ENCODE data around the gene CCDC88C. TPM values are rescaled to one million over a fixed set of nuclear protein-coding genes. Genes with fewer than 3 reads are reported as not detected.

CCDC88C gene
- total RNA-seq, 1 donor, result under 0.01 TPM

GRCh38 chr14:91374879-91375702, 42.5 kb downstream of the CCDC88C start:
- DNase-seq (ENCODE audit: low read depth), result no peak
- no peak overlapping the region for H3K4me3 ChIP-seq (ENCODE audit: low read depth, low read length)
- no peak for TF ChIP-seq CTCF (IDR thresholded peaks at IDR 0.05; ENCODE audit: insufficient read depth, low read depth, low read length)

DNA sequence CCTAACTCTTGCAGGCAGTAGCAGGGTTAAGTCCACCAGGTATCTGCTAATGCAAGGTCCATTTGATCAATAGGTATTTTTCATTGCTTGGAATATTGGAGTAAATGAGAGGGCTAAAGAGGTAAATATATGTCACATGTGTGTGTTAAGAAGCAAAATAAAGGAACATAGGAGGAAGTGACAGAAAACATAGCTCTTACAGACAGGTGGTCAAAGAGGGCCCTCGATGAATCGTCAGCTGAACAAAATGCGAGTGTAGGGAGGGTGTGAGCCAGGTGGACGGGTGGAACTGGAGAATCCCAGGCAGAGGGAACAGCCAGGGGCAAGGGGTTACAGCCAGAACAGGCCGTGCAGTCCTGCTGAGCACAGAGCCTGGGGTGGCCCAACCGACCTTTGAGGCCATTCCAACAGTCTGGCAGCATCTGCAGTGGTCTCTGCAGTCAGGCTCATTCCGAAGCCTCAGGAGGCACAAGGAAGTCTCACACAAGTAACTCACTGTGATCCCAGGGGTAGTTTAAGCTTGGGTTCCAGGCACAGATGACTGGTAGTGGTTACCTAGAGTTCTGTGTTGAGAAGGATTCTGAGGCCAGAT, 43.2 kb downstream of the CCDC88C start:
- DNase-seq (ENCODE audit: low read depth), result no peak
- no peak for TF ChIP-seq CTCF (IDR thresholded peaks at IDR 0.05; ENCODE audit: insufficient read depth, low read depth, low read length)
- no peak overlapping the region for H3K4me3 ChIP-seq (ENCODE audit: low read depth, low read length)

GRCh38 chr14:91373591-91374254, 43.9 kb downstream of the CCDC88C start:
- TF ChIP-seq CTCF (IDR thresholded peaks at IDR 0.05; ENCODE audit: insufficient read depth, low read depth, low read length), result no peak
- no peak overlapping the region for H3K4me3 ChIP-seq (ENCODE audit: low read depth, low read length)
- DNase-seq (ENCODE audit: low read depth), result no peak

DNA sequence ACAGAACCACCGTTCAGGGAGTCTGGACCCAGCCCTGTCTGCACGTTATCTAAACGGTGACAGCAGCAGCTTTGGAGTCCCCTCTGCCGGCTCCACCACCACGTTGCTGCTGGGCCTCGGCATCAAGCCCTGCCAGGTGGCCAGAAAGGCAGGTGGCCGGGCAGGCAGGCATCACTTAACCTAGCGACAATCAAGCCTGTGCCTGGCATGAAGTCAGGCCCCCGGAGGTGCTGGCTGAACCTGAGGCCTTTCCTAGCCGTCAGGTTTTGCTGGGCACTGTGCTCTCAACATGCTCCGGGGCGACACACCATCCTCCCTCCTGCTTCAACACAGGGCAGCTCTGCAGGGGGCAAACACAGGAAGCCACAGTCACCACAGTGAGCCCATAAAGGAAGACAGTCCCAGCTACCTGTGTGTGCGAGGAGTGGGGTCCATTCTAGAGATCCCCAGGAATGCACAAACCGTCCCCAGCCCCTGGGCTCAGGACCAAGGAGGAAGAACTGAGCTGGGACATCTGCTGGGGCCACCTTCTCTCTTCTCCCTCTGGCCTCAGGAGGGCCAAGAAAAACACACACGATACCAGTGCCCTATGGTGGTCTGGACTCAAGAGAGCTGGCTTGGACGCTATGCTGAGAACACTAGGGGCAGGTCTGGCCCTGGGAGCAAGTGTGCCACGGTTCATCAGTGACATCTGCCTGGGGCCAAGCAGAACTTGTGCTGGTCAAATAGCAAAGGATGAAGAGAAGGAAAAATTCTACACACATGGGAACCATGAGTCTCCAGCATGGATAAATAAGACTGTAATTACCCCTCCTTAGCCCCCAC, 44.7 kb downstream of the CCDC88C start:
- no peak for TF ChIP-seq CTCF (IDR thresholded peaks at IDR 0.05; ENCODE audit: insufficient read depth, low read depth, low read length)
- H3K4me3 ChIP-seq (ENCODE audit: low read depth, low read length), result no peak overlapping the region
- DNase-seq (ENCODE audit: low read depth), result no peak

- H3K4me3 ChIP-seq (ENCODE audit: low read depth, low read length), result no peak overlapping the region
- no peak for TF ChIP-seq CTCF (IDR thresholded peaks at IDR 0.05; ENCODE audit: insufficient read depth, low read depth, low read length)
- DNase-seq (ENCODE audit: low read depth), result no peak
Measured at GRCh38 chr14:91371990-91372375, 45.6 kb downstream of the CCDC88C start.

Measured in fibroblast of villous mesenchyme (primary cell).